Measurements from ENCODE around the gene RPS6KC1.
"Not testable (repeated sequence)": the region's sequence is repeated elsewhere in the genome, so short reads cannot be mapped to it uniquely, and the experiment has no call there.

GRCh38 chr1:213150090-213150489 lies 99.0 kb downstream of the RPS6KC1 start:
- TF ChIP-seq, protein P1, sequence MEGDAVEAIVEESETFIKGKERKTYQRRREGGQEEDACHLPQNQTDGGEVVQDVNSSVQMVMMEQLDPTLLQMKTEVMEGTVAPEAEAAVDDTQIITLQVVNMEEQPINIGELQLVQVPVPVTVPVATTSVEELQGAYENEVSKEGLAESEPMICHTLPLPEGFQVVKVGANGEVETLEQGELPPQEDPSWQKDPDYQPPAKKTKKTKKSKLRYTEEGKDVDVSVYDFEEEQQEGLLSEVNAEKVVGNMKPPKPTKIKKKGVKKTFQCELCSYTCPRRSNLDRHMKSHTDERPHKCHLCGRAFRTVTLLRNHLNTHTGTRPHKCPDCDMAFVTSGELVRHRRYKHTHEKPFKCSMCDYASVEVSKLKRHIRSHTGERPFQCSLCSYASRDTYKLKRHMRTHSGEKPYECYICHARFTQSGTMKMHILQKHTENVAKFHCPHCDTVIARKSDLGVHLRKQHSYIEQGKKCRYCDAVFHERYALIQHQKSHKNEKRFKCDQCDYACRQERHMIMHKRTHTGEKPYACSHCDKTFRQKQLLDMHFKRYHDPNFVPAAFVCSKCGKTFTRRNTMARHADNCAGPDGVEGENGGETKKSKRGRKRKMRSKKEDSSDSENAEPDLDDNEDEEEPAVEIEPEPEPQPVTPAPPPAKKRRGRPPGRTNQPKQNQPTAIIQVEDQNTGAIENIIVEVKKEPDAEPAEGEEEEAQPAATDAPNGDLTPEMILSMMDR (IDR thresholded peaks at IDR 0.05; ENCODE audit: extremely low read depth in 1 of 2, insufficient read depth in 1 of 2, low read depth in 1 of 2, low read length in 2 of 2): not testable (repeated sequence)
- TF ChIP-seq MYC (IDR thresholded peaks at IDR 0.05; ENCODE audit: low read depth, low read length); FOS (IDR thresholded peaks at IDR 0.05; ENCODE audit: borderline replicate concordance, insufficient read depth, low read length): not testable (repeated sequence)

Data from endothelial cell of umbilical vein (primary cell).